Stomach smooth muscle (tissue), 2 donors: ENCODE results near the gene FOSB.
A peak's percentile ranks its signal among the peaks of the same experiment; 100 is the strongest.
"Not testable (repeated sequence)": the region's sequence is repeated elsewhere in the genome, so short reads cannot be mapped to it uniquely, and the experiment has no call there.

Source experiments
- H3K27ac ChIP-seq: one replicate; pipeline ENCODE4 v1.7.0; 2013; ENCODE audit warnings: mild to moderate bottlenecking, low read length, inconsistent platforms
- H3K27me3 ChIP-seq, 2 donors: one replicate each; pipeline ENCODE4 v1.7.0; 2013; ENCODE audit warnings: low read length in 2 of 2; ENCODE audit not compliant: insufficient read depth in 2 of 2, control insufficient read depth in 1 of 2
- H3K36me3 ChIP-seq, 2 donors: one replicate each; pipeline ENCODE4 v1.7.0; 2013; ENCODE audit warnings: low read length in 2 of 2; ENCODE audit not compliant: control insufficient read depth in 2 of 2, insufficient read depth in 2 of 2
- H3K4me1 ChIP-seq: one replicate; pipeline ENCODE4 v1.7.0; 2013; ENCODE audit warnings: low read length; ENCODE audit not compliant: control insufficient read depth, insufficient read depth
- H3K4me3 ChIP-seq, 2 donors: one replicate each; pipeline ENCODE4 v1.7.0; 2013; ENCODE audit warnings: low read length in 2 of 2
- H3K9ac ChIP-seq, 2 donors: one replicate each; pipeline ENCODE4 v1.7.0; 2013; ENCODE audit warnings: low read length in 2 of 2, mild to moderate bottlenecking in 1 of 2
- H3K9me3 ChIP-seq, 2 donors: one replicate each; pipeline ENCODE4 v1.7.0; 2013; ENCODE audit warnings: low read length in 2 of 2; ENCODE audit not compliant: control insufficient read depth in 2 of 2
- donor health status: healthy.
- donor health status: Pancreatic carcinoma.

FOSB gene

GRCh38 chr19:45506989-45507871, 39.4 kb downstream of the FOSB start, which contains the start of gene VASP:
TSS of gene VASP (plus strand) at chr19:45507479. CDS start at chr19:45507772, 293 bp downstream.
- H3K9me3 ChIP-seq, result no peaks in the 10 kb centered on the region
- H3K9ac ChIP-seq, result peak within 1 kb of the TSS; percentile 98 to 99
- no peaks in the 10 kb centered on the region for H3K27me3 ChIP-seq
- peaks cover 26% of the 10 kb centered on the region for H3K4me1 ChIP-seq
- H3K27ac ChIP-seq, result peak within 1 kb of the TSS; percentile 99
- H3K36me3 ChIP-seq, result no peaks in the 10 kb centered on the region
- peak within 1 kb of the TSS; percentile 89 to 96 for H3K4me3 ChIP-seq

GRCh38 chr19:45507872-45508416, 40.1 kb downstream of the FOSB start:
- Histone ChIP-seq H3K27ac (peak overlapping the region; percentile 99), H3K27me3 (no peaks in the 10 kb centered on the region), H3K4me3 (peak overlapping the region; percentile 89 to 96), H3K9me3 (no peaks in the 10 kb centered on the region), H3K36me3 (no peaks in the 10 kb centered on the region), H3K9ac (peak overlapping the region; percentile 98 to 99), H3K4me1 (peaks cover 27% of the 10 kb centered on the region)

DNA sequence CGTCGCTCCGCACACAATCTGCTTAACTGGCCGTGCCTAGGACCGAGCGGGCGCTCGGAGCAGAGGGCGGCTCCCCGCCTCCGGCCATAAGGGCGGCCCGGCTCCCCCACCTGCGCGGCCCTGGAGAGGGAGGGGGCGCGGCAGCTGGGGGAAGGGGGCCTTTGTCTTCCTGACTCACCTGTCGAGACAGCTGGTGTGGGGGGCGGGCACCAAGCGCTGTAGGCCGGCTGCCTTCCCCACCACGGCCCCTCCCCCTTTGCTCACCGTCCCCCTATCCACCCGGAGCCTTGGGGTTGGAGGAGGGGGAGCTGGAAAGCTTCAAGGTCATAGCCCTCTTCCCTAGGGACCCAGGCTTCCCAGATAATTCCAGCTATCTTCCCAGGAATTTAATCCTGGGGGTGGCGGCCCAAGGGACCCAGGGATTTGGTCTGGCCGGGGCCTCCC, 40.6 kb downstream of the FOSB start:
- Histone ChIP-seq H3K9me3 (no peaks in the 10 kb centered on the region), H3K27ac (peak overlapping the region; percentile 99), H3K4me3 (peak overlapping the region; percentile 89 to 96), H3K27me3 (no peaks in the 10 kb centered on the region), H3K4me1 (peaks cover 28% of the 10 kb centered on the region), H3K9ac (peak overlapping the region; percentile 98 to 99), H3K36me3 (no peaks in the 10 kb centered on the region)

GRCh38 chr19:45508861-45509691, 41.3 kb downstream of the FOSB start:
- no peaks in the 10 kb centered on the region for H3K9me3 ChIP-seq
- peaks cover 33% of the 10 kb centered on the region for H3K4me1 ChIP-seq
- H3K36me3 ChIP-seq, result no peaks in the 10 kb centered on the region
- no peaks in the 10 kb centered on the region for H3K27me3 ChIP-seq
- peak overlapping the region; percentile 99 for H3K27ac ChIP-seq
- peak overlapping the region; percentile 98 to 99 for H3K9ac ChIP-seq
- H3K4me3 ChIP-seq, result peak overlapping the region; percentile 89 to 96

GRCh38 chr19:45509692-45510015, 41.9 kb downstream of the FOSB start:
- Histone ChIP-seq H3K4me3 (peak overlapping the region; percentile 76 to 96), H3K27me3 (no peaks in the 10 kb centered on the region), H3K9me3 (no peaks in the 10 kb centered on the region), H3K27ac (peak overlapping the region; percentile 99), H3K4me1 (peaks cover 39% of the 10 kb centered on the region), H3K36me3 (no peaks in the 10 kb centered on the region), H3K9ac (peak overlapping the region; percentile 86 to 90)

GRCh38 chr19:45510352-45510751, 42.6 kb downstream of the FOSB start:
- H3K36me3 ChIP-seq, H3K9me3 ChIP-seq, H3K9ac ChIP-seq, H3K27me3 ChIP-seq: not testable (repeated sequence)
- Histone ChIP-seq H3K4me1 (peaks cover 45% of the 10 kb centered on the region), H3K27ac (peak overlapping the region; percentile 99), H3K4me3 (peak overlapping the region in 1 of 2 donors; percentile 96)

GRCh38 chr19:45511074-45511473, 43.3 kb downstream of the FOSB start:
- Histone ChIP-seq H3K9ac (no peak overlapping the region), H3K4me1 (peaks cover 48% of the 10 kb centered on the region), H3K4me3 (no peak overlapping the region), H3K9me3 (no peaks in the 10 kb centered on the region), H3K27me3 (no peaks in the 10 kb centered on the region), H3K36me3 (peaks cover 5% of the 10 kb centered on the region in 2 donors), H3K27ac (no peak overlapping the region)

DNA sequence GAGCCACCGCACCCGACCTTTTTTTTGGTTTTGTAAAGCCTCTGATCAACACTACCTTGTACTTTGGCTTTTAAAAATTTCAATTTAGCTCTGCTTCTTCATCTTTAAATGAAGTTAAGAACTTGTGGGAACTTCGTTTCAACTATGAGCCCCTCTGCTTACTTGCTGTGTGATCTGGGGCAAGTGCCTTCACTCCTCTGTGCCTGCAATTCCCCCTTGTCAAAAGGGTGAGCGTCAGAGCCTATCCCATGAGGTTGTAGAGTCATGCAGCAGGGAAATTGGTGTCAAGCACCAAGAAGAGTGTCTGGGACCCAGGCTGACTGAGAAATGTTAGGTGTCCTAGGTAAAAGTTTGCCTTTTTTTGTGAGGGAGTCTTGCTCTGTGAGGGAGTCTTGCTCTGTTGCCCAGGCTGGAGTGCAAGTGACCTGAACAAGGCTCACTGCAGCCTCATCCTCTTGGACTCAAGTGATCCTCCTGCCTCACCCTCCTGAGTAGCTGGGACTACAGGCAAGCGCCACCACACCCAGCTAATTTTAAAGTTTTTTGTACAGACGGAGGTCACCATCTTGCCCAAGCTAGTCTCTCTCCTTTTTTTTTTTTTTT, 45.2 kb downstream of the FOSB start:
- H3K9me3 ChIP-seq, result no peaks in the 10 kb centered on the region
- H3K36me3 ChIP-seq, result peaks cover 6 to 7% of the 10 kb centered on the region in 2 donors
- peaks cover 41% of the 10 kb centered on the region for H3K4me1 ChIP-seq
- H3K4me3 ChIP-seq, result no peak overlapping the region
- H3K27me3 ChIP-seq, result no peaks in the 10 kb centered on the region
- H3K9ac ChIP-seq, result no peak overlapping the region
- H3K27ac ChIP-seq, result no peak overlapping the region

DNA sequence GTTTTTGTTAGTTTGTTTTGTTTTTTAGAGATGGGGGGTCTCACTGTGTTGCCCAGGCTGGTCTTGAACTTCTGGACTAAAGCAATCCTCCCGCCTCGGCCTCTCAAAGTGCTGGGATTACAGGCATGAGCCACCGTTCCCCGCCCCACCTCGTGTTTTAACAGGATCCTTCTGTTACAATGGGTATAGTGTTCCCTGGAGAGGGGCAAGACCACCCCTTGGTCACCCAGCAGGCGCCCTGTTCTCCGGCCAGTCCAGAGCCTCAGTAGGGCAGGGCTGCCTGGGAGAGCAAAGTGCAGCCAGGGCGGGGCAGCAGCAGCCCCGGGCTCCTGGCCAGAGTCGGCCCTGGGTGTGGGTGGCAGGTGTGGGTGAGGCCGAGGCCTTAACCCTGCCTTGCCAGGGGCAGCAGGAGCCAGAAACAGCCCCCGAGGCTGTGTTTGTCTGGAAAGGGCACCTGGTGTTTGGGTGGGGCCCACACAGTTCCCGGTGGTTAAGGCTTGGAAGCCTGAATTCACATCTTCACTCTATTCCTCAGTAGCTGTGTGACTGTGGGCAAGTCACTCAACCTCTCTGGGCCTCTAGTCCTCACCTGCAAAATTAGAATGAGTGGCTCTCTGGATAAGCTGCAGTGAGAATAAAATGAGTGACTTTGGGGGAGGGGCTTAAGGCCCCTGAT, 46.7 kb downstream of the FOSB start:
- no peaks in the 10 kb centered on the region for H3K27me3 ChIP-seq
- H3K4me3 ChIP-seq, result no peak overlapping the region
- no peaks in the 10 kb centered on the region for H3K9me3 ChIP-seq
- H3K4me1 ChIP-seq, result peaks cover 38% of the 10 kb centered on the region
- peak overlapping the region; percentile 16 to 51 for H3K9ac ChIP-seq
- H3K36me3 ChIP-seq, result peaks cover 12 to 13% of the 10 kb centered on the region in 2 donors
- peak overlapping the region; percentile 41 for H3K27ac ChIP-seq
